GM18951 (cell line): ENCODE results near the gene TSTD1.

Experiments
- POLR2A ChIP-seq: IDR thresholded peaks from 4 replicates; pipeline ENCODE4 v1.6.1; 2011; ENCODE audit warnings: mild to moderate bottlenecking; ENCODE audit not compliant: insufficient read length, insufficient read depth; ENCODE audit errors: extremely low read depth
- in situ Hi-C: fragments of 300-500 bp; cut with MboI; formaldehyde crosslinking; loops from one replicate; pipeline ENCODE4 v1.12.0; 2022; ENCODE audit warnings: low sequenced_read_pairs, mixed read lengths, inconsistent platforms; ENCODE audit not compliant: unreplicated experiment

Gene TSTD1

GRCh38 chr1:161054805-161055204 lies 16.0 kb upstream of the TSTD1 start:
- TF ChIP-seq POLR2A = no peak
- in situ Hi-C loops = no loop called here

- in situ Hi-C loops = no loop called here
- TF ChIP-seq POLR2A = no peak
Observed at GRCh38 chr1:161054232-161054631, 15.5 kb upstream of the TSTD1 start.

- in situ Hi-C loops = no loop called here
- TF ChIP-seq POLR2A = no peak
Observed at GRCh38 chr1:161052899-161053298, 14.1 kb upstream of the TSTD1 start.

- in situ Hi-C loops = no loop called here
- no peak for TF ChIP-seq POLR2A
Observed at GRCh38 chr1:161051219-161051618, 12.5 kb upstream of the TSTD1 start.

GRCh38 chr1:161048949-161049722 lies 10.4 kb upstream of the TSTD1 start:
- in situ Hi-C loops = no loop called here
- peak; percentile 19 for TF ChIP-seq POLR2A

GRCh38 chr1:161047436-161048420 lies 9.0 kb upstream of the TSTD1 start:
- TF ChIP-seq POLR2A = peak; percentile 23
- in situ Hi-C loops = no loop called here

GRCh38 chr1:161046605-161047228 lies 8.0 kb upstream of the TSTD1 start:
- no peak for TF ChIP-seq POLR2A
- in situ Hi-C loops = no loop called here

GRCh38 chr1:161045736-161046604 lies 7.2 kb upstream of the TSTD1 start, which contains the start of gene USF1:
TSS of gene USF1 (minus strand) at chr1:161045977. CDS start at chr1:161043275, 2,702 bp downstream.
- in situ Hi-C loops = no loop called here
- TF ChIP-seq POLR2A = peak; percentile 86

GRCh38 chr1:161044908-161045735 lies 6.4 kb upstream of the TSTD1 start:
- peak; percentile 64 for TF ChIP-seq POLR2A
- in situ Hi-C loops = no loop called here

- no peak for TF ChIP-seq POLR2A
- in situ Hi-C loops = no loop called here
Observed at GRCh38 chr1:161044535-161044907, 5.8 kb upstream of the TSTD1 start.

- in situ Hi-C loops = no loop called here
- TF ChIP-seq POLR2A = no peak
Observed at GRCh38 chr1:161039546-161039945, 782 bp upstream of the TSTD1 start.
